Stimulated activated CD4-positive, alpha-beta T cell treated with anti-CD3 and anti-CD28 coated beads, Interleukin-4, amount 100 ng/mL, for 48 hours (primary cell): ENCODE data around the gene SCFD2.
"Not testable (repeated sequence)": the region's sequence is repeated elsewhere in the genome, so short reads cannot be mapped to it uniquely, and the experiment has no call there.

ENCODE experiments used
- DNase-seq, 2 donors: peaks; one replicate each; pipeline ENCODE4 v3.0.0-alpha.2; 2020; ENCODE audit warnings: low read depth in 2 of 2

Gene SCFD2

DNA sequence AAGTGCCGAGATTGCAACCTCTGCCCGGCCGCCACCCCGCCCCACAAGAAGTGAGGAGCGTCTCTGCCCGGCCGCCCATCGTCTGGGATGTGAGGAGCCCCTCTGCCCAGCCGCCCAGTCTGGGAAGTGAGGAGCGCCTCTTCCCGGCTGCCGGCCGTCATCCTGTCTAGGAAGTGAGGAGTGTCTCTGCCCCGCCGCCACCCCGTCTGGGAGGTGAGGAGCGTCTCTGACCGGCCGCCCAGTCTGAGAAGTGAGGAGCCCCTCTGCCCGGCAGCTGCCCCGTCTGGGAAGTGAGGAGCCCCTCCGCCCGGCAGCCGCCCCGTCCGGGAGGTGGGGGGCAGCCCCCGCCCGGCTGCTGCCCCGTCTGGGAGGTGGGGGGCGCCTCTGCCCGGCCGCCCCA lies 226.6 kb downstream of the SCFD2 start:
- DNase-seq: not testable (repeated sequence)

DNA sequence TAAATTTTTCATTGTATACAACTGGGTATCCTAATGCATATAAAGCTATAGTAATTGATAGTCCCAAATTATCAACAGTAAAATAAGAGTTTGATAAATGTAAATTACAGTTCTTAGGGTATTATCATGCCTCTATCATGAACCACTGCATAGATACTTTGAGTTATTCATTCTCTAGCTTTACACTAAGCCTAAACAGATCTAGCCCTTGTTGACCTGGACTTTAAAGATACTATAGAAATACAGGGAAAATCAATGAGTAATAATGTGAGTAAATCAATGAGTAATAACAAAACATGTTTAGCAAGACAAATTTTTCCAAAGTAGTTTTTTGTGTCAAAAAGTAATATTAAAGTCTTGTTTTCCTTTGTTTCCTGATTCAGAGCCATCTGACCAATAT lies 228.4 kb downstream of the SCFD2 start:
- DNase-seq: no peak

DNA sequence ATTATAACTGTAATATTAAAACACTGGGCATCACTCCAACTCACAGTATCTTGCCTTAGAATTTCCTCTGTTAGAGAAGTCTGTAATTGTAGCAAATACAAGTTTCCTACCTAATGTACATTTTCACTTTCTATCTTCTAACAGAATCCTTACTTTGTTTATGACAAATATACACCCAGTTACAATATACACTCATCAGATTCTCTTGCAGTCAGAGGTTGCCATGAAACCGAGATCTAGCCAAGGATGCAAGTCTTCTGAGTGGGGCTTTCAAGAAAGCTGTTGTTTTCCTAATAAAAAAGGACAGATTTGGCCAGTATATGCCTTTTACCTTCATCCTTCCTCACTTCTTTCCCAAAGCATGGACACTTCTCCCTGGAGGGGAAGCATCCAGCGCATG lies 228.9 kb downstream of the SCFD2 start:
- DNase-seq: no peak

DNA sequence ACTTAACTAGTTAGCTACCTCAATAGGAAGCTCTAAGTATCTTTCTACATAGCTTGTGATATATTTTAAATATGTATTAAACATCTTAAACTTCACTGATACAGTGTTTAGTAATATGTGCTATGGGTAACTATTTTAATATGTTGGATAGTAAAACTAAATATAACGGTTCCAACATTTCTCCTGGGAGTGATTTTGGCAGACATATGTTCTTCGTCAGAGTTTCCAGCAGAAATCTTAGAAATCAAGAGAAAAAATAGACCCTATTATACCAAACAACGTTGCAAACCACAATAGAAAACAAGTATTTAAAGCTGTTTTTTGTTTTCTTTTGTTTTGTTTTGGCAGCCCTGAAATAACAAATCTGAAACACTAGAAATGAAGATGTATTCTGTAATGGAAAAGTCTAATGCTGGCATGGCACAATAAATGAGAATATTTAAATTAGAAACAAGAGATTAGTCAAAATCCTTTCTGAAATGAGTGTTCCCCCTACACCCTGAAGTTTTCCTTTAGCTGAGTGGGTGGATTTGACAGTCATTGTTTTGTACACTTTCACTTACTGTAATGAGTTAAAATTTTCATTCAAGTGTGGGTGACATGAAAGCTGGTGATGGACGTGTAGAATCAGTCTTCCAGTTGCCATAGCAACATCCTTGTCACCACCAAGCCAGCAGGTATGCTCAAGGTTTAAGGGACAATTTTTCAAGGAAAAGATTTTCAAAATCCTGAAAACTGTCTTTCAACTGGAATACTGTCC lies 233.5 kb downstream of the SCFD2 start:
- DNase-seq: peak in 1 of 2 donors; percentile 23

DNA sequence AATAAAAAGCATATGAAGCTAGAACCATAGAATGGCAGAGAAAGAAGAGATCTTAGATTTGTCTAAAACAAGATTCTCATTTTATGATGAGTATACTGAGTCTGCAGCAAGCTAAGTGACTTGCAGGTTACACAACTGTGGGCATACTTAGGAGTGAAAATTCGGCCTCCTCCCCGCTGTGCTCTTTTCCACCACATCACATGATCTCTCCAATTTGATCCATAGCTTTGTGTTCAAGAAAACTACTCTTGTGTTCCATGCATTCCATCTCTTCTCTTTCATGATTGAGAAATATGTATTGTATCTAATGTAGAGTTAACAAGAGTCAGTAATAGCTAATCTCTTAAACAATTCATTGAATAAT lies 234.3 kb downstream of the SCFD2 start:
- DNase-seq: no peak

DNA sequence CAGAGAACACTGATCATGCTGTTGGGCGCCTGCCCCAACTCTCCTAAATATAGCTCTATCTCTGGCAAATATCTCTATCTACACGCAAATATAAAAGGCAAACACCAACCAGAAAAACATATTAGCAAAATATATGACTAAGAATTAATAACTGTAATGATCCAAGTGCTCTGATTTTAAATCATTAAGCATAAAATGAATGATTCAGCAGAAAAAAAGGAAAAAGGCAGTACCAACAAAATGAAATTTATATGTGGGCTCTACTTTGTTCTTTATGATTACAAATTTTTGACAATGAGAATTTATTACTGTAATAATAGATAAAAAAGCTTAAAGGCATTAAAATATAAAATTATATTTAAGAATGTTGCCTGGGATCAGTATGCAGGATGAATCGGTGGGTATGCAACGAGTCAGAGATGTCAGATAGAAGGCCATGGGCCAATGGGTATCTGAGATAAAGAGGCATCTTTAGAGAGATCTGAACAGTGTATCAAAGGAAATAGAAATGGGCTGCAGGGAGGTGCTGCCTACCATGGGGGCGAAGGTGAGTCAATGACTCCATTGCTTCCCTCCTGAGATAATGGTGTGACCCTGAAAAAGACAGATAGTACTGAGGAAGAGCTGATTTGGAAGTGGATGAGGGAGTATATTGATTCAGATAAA lies 234.8 kb downstream of the SCFD2 start:
- DNase-seq: no peak

DNA sequence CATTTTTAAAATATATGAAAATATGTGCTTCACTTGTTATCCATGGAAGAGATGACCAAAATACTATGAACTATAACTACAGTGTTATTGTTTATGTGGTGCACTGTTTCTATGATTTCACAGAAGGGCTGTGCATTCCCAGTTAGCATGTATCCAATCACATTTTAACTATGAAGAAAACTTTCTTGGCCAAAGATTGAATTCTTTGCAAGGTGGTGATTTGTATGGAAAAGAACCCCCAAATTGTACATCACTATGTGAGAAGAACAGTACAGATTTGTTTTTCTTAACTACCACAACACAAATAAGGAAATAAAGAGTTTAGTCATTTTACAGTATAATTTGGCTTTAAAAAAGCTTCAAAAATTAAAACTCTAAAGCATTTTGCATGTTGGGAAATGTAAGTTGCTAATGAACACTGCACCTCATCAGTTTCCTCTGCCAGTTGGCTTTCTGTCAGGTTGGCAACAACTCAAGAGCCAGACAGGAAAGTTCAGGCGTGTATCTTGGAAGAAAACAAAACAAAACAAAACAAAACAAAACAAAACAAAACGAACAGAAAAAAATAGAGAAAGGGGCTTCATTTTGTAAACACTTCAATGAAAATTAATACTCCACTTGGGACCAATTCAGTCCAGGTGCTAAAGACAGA lies 237.0 kb downstream of the SCFD2 start:
- DNase-seq: no peak

DNA sequence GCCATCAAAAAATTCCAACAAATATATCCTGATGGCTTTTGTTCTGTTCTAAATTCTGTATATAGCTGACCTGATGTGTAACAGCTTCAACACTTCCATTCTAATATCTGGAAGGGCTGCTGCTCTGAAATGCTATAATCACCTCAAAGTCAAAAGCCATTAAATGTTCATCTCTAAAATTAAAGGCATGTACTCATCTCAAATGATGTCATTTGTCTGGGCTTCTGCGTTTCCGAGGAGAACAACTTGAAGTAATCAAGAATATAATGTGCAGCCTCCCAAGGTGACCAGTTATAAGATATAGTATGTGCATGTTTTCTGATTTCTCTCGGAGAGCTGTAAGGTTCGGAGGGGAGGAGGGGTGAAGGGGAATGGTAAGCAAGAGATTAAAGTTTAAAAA lies 237.6 kb downstream of the SCFD2 start:
- DNase-seq: no peak

DNA sequence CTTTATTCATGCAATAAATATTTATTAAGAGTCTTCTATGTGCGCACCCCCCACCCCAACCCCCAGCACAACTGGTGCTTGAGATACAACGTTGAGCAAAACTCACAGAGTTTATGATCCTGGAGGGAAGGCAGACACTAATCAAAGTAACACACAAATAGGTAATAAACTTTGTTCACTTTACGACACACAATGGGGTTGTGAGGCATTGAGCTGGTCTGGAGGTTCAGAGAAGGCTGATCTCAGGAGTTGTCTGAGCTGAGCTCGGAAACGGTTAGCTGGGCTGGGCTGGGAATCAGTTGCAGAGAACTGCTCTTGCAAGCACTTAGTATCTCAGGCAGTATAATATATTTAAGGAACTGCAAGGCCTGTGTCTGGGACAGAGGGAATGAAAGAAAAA lies 238.5 kb downstream of the SCFD2 start:
- DNase-seq: no peak

DNA sequence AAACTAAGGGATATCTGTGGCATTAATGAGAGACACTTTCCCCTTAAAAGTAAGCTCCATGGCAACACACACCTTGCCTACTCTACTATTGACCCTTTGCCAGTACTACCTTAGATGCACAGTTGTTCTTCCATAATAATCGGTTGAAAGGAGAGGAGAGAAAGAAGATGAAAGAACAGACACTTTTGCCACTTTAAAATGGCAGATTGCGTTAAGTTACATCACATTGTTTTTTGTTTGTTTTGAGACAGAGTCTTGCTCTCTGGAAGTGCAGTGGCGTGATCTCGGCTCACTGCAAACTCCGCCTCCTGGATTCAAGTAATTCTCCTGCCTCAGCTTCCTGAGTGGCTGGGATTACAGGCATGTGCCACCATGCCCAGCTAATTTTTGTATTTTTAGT lies 239.8 kb downstream of the SCFD2 start:
- DNase-seq: no peak

DNA sequence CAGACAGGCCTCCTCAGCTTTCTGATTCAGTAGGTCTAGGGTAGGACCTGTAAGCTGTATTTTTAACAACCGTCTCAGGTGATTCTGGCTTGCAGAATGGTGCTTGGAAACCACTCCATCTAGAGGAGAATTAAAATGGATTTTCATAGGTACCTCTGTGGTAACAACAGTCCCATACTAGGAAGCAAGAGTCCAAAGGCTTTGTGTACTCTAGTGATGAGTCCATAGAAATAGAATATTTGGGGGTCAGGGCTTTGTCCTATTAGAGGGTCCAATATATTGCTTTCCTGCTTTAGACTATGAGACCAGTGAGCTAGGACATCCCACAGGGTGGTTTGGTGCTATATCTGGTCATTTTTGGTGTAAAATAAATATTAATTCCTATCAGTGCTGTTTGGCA lies 242.0 kb downstream of the SCFD2 start:
- DNase-seq: no peak

DNA sequence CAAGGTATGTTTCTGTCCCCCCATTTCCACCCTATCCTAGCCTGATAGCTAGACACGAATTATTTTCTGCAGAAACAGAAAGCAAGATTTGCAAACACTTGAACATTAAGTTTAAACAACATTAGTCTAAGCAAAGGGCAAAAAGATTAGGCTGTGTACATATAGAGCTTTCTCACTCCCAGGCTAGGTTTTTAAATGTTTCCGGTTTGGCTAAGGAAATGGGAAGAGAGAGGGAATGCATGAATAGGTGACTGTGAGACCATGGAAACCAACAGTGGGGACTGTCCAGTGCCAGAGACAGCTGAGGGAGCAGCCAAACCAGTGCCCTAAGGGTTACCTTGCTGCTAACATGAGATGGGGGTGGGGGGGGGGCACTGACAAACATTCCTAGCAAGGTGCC lies 242.7 kb downstream of the SCFD2 start:
- DNase-seq: no peak

DNA sequence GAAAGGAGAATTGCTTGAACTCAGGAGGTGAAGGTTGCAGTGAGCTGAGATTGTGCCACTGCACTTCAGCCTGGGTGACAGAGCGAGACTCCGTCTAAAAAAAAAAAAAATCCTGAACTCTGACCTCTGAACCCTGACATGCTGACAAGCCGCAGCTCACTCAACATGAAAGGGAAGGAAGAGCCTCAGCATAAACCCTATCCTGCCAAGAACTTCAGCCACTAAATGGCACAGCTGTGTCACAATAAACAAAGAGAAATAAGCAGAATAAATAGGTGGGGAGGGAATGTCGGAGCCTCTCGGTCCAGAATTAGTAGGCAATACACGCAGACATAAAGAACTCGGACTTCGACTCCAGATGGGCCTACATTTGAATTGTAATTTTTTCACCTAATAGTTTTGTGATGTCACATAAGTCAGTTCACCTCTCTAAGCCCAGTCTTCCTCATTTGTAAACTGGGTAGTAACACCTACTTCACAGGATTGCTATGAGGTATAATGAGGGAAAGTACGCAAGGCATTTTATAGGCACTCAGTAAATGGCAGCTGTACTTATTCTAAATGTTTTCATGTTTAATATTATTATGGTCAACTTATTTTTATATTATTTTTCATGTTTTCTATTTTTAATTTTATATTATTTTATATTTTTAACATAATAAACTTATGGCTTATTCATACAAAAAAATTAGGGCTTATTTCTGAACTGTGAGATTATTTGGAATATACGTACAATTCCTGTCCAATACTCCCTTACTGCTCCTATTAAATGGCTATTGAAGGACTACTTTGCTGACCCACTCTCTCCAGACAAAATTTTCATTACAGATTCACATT lies 243.4 kb downstream of the SCFD2 start:
- no peak for DNase-seq

DNA sequence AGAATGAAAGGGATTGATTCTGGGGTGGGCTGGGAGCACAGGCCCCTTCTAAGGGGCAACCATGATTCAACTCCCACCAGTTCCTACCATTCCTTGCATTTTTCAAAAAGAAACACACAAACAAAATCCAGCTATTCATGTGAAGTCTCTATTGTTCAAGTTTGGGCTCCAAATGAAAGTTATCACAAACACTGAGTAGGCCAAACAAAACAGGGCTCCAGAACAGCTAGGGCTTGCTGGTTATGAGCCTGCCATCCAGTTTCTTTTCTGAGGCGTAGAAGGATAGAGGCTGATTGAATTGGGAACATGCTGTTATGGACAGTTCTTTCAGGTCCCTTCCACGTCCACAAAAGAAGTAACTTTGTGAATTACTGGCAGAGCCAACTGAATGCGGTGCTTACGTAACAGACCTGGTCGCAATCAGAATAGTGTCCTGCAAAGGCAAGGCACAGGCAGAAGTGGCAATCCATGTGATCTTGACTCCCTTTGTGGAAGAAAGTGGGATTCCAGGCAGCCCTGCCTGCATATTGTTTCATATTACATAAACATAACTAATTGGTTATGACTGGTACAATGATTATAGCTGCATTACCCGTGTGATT lies 244.5 kb downstream of the SCFD2 start:
- no peak for DNase-seq

DNA sequence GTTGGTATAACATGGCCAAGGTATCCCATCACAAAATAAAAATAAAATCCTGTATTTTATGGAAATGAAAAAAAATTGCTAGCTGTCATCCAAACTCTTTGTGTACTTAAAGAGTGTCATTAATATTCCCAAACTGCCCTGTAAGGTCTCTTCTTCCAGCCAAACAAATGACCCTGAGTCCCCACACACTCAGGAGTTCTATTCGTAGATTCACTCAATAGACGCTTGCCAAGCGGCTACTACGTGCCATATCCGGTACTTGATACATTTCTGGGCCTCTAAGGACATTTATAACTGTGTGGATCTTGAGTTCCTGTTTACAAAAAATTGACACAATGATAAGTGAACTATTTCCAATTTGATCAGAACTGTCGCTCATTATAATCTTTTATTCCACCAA lies 245.1 kb downstream of the SCFD2 start:
- no peak for DNase-seq

DNA sequence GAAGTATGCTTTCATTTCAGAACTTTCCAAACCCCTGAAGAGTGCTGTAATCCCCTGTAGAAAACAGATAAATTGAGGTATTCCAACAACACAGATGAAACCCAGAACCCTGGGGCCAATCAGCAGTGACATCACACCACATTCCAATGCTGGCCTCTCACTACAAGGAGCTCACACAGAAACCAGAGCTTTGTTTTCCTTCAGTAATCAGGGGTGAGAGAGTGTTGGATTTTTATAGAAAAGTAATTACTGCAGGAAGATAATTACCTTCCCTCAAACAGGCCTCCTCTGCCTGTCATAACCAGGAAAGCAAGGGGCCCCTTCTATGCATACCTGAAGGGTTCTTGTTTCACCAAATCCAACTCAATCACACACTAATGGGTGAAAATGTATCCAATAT lies 246.2 kb downstream of the SCFD2 start:
- DNase-seq: no peak

DNA sequence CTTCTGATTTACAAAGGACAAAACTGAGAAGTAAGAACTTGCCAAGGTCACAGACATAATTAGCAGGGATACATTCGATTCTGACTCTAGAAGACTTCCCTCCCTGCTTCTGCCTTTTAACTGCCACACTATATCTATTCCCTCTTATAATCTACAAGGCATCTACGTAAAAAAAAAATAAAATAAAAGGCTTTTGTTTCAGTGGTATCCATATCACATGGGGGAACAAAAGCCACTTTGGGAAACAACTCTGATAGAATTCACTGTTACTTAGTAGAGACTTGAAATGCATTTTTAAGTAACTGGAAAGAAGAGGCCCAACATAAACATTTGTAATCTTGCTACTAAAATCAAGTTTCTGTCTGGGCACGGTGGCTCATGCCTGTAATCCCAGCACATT lies 247.2 kb downstream of the SCFD2 start:
- DNase-seq: no peak

DNA sequence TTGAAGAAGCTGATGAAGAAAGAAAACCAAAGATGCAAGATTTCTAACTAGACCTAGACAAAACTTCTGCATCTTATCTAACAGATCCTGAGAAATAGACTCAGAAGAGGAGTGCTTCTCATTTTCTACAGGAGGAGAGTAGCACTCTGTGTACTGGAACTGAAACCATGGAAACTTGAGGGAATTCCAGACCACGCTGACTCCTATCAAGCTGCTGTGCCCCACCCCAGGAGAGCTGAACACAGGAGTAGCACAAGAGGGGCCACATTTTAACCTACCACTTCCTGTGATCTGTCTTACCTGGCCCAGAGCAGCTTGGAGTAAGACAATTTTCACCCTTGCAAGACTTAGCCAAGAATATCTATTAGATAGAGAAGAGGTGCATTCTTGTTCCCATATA lies 248.9 kb downstream of the SCFD2 start:
- DNase-seq: no peak

DNA sequence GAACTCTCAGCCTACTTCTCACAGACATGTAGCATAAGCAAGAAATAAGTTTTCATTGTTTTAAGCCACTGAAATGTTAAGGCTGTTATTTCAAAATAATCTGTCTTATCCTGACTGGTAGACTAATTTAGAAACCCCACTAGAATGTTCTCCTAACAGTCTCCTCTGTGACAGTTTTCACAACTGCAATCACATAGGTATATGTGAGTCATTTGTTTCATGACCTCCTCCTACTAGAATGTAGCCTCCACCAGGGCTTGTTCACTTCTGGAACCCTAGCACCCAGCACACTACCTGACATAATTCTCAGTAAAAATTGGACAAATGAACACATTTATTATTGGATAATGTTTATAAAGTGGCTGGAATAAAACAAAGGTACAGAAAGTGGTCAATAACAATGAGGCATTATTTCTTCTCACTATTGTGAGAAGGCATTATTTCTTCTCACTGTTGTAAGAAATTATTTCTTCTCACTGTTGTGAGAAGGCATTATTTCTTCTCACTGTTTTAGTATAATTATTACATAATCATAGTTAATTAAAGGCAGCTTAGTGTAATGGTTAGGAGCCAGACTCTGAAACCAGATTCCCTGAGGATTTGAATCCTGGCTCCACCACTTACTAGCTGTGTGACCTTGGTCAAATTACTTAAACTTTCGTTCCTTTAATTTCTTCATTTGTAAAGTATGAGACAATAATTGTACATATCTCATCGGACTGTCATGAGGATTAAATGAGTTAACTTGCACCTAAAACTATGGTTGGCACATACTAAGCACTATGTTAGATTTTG lies 252.2 kb downstream of the SCFD2 start:
- DNase-seq: no peak

DNA sequence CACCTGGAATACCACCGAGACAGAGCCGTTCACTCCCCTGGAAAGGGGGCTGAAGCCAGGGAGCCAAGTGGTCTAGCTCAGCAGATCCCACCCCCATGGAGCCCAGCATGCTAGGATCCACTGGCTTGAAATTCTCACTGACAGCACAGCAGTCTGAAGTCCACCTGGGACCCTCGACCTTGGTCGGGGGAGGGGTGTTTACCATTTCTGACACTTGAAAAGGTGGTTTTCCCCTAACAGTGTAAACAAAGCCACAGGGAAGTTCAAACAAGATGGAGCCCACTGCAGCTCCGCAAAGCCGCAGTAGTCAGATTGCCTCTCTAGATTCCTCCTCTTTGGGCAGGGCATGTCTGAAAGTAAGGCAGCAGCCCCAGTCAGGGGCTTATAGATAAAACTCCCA lies 260.5 kb downstream of the SCFD2 start:
- no peak for DNase-seq

DNA sequence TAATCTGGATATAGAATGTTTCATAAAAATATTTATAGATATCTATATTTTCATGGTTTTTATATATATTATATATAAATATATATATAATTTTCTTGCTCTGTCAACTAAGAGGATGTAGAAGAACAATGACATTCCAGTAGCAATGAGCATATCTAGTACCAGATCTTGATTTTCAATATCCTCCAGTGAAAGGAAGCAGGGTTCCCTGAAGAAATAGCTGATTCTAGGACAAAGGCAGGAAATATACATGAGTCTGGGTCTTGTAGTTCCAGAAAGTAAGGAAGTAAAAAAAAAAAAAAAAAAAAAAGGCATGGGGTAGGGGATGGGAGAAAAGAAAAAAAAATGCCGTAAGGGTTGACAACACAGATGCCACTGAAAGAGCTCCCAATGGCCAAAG lies 262.4 kb downstream of the SCFD2 start:
- no peak for DNase-seq
